SKM-1 (cell line): ENCODE measurements around the gene DEAF1.
"Not testable (repeated sequence)": the region's sequence is repeated elsewhere in the genome, so short reads cannot be mapped to it uniquely, and the experiment has no call there.

ENCODE experiments used
- DNase-seq: peaks from one replicate; lab custom pipeline; 2025; ENCODE audit not compliant: unreplicated experiment; lab: John Stamatoyannopoulos, UW

The DEAF1 gene, protein sequence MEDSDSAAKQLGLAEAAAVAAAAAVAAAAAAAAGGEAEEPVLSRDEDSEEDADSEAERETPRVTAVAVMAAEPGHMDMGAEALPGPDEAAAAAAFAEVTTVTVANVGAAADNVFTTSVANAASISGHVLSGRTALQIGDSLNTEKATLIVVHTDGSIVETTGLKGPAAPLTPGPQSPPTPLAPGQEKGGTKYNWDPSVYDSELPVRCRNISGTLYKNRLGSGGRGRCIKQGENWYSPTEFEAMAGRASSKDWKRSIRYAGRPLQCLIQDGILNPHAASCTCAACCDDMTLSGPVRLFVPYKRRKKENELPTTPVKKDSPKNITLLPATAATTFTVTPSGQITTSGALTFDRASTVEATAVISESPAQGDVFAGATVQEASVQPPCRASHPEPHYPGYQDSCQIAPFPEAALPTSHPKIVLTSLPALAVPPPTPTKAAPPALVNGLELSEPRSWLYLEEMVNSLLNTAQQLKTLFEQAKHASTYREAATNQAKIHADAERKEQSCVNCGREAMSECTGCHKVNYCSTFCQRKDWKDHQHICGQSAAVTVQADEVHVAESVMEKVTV

DNA sequence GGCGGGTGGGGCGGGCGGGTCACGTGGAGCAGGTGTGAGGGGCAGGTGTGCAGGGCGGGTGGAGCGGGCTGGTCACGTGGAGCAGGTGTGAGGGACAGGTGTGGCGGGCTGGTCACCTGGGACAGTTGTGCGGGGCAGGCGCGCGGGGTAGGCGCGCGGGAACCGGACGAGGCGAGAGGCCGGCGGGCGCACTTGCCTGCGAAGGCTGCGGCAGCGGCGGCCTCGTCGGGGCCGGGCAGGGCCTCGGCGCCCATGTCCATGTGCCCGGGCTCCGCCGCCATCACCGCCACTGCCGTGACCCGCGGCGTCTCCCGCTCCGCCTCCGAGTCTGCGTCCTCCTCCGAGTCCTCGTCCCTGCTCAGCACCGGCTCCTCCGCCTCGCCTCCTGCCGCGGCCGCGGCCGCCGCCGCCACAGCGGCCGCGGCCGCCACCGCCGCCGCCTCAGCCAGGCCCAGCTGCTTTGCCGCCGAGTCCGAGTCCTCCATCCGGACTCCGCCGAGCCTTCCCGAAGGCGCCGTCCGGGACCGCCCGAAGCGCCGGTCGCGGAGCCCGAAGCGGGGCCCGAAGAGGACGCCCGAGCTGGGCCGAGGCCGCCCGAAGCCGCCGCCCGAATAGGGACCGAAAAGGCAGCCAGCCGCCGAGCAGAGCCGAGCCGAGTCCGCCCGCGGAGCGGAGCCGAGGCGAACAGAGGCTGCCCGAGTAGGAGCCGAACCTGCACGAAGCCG is at the start of gene DEAF1:
TSS of gene DEAF1 (minus strand) at position 660 of the 725 bp plus-strand sequence. CDS start at position 485, 175 bp downstream.
- peak; percentile 96 for DNase-seq

DNA sequence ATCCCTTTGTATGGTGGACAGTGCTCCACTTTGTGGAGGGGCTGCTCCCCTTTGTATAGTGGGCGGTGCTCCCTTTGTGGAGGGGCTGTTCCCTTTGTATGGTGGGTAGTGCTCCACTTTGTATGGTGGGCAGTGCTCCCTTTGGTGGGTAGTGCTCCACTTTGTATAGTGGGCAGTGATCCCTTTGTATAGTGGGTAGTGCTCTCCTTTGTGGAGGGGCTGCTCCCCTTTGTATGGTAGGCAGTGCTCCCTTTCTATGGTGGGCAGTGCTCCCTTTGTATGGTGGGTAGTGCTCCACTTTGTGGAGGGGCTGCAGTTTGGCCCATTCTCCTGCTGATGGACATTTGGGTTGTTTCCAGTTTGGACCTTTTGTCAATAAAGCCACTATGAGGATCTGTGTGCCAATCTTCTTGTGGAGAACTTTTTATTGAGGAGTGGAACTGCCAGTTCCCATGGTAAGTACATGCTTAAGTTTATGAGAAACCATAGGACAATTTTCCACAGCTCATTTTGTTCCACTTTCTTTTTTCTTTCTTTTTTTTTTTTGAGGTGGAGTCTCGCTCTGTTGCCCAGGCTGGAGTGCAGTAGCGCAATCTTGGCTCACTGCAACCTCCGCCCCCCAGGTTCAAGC is 47.7 kb upstream of the DEAF1 start:
- DNase-seq: no peak

DNA sequence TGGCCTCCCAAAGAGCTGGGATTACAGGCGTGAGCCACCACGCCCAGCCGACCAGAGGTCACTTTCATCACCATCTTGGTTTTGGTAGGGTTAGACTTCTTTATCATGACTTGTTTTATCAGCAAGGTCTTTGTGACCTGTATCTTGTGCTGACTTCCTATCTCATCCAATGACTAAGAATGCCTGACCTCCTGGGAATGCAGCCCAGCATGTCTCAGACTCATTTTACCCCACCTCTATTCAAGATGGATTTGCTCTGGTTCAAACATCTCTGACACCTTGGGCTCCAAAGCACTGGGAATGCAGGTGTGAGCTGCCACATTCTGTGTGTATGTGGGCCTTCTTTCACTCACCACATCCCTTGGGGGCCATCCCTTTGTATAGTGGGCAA is 47.1 kb upstream of the DEAF1 start:
- no peak for DNase-seq

DNA sequence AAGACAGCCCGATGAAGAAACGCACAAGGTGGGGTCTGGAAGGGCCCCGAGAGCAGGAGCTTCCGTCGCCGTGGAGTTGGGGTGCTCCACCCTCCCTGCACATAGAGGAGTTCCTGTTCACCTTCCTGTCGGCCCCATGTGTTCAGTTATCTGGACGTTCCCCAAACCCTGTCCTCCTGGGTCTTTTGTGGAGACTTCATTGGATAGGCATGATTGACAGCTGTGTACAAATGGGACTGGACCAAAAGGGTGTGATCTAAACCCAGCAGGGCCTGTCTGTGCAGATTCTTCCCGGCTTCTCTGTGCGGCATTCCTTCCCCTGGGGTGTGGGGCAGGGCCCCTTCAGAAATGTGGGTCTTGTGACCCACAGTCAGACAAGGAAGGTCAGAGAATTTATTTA is 42.9 kb upstream of the DEAF1 start:
- not testable (repeated sequence) for DNase-seq

DNA sequence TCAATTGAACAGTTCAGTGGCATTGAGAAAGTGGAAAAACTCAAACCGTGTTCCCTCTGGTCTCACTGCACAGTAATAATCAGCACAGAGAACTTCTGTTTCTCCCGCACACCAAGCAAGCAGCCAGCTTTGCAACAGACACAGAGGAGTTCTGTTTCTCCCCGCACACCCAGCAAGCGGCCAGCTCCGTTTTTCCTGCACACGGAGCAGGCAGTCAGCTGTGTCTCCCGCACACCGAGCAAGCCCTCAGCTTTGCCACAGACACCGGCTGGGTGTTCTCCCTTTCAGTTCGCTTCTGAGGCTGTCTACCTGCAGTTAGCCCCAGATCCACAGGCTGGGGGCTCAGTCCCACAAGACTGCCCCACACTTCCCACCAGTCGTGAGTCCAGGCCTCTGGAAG is 42.3 kb upstream of the DEAF1 start:
- no peak for DNase-seq

DNA sequence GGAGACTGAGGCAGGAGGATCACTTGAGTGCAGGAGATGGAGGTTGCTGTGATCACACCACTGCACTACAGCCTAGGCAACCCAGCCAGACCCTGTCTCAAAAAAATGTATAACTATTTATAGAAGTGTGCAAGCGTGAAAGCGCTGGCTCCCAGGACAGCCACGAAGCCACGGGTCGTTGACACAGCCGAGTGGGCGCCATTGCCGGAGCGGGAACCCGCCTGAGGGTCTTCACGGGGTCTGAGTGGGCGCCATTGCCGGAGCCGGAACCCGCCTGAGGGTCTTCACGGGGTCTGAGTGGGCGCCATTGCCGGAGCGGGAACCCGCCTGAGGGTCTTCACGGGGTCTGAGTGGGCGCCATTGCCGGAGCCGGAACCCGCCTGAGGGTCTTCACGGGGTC is 39.5 kb upstream of the DEAF1 start:
- not testable (repeated sequence) for DNase-seq

DNA sequence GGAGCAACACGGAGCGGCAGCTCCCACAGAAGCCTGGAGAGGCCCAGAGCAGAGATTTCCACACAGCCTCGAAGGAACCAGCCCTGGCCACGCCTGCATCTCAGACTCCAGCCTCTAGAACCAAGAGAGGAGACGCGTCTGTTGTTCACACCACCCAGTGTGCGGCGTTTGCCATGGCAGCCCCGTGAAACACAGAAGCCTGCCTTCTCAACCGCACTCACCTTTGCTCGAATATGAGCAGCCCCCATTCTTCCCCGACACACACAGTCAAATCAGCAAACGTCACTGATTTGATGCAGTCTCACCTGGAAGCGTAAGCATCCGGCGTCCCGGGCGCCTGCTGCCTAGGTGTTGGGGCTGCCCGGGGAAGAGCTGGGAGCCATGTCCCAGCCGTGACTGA is 38.0 kb upstream of the DEAF1 start:
- no peak for DNase-seq

DNA sequence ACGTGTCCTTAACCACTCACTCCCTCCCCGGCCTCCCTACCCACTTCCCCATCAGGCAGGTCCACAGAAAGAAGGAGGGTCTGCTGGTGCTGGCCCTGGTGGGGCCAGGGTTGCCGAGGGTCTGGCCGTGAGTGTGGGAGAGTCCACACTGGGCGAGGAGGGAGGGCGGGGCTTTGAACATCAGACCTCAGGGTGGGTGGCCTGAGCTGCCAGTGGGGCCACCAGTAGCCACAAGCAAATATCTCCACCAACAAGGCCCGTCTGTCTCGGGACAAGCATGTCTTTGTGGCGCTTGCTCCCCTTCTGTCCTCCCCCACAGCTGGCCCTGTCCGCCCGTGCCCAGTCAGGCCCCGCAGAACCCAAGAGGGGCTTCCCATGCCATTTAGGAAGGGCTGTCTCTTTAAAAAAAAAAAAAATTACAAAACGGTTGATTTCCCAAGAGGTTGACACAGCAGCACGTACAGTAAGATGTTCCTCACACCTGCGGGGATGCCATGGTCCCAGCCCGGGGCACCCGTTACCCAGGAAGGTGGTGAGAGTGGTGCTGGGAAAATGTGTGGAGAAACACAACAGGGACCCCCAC is 34.6 kb upstream of the DEAF1 start:
- no peak for DNase-seq

DNA sequence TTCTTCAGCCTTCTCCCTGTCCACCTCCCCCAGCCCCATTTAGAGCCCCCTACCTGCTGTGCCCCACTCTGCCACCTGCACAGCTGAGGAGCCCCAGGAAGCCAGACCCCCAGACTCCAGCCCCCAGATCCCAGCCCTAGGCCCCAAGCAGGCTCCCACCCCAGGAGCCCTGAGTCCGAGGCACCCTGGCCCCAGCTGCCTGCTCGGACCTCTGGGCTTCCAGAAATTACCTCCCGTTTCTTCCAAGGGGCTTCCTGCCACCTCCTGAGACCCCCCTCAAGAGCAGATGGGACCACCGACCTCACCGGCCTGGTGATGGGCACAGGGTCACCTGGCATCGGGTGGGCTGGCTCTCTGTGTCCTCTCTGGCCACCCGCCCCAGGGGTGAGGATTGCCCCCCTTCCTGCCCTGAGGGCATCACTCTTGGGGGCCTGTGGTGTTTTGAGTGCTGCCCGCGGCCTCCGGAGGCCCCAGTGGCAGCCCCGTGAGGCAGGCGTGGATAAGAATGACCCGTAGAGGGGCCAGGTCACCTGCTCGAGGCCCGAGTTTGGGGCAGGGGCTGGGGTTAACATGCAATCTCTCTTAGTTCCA is 34.0 kb upstream of the DEAF1 start:
- no peak for DNase-seq

DNA sequence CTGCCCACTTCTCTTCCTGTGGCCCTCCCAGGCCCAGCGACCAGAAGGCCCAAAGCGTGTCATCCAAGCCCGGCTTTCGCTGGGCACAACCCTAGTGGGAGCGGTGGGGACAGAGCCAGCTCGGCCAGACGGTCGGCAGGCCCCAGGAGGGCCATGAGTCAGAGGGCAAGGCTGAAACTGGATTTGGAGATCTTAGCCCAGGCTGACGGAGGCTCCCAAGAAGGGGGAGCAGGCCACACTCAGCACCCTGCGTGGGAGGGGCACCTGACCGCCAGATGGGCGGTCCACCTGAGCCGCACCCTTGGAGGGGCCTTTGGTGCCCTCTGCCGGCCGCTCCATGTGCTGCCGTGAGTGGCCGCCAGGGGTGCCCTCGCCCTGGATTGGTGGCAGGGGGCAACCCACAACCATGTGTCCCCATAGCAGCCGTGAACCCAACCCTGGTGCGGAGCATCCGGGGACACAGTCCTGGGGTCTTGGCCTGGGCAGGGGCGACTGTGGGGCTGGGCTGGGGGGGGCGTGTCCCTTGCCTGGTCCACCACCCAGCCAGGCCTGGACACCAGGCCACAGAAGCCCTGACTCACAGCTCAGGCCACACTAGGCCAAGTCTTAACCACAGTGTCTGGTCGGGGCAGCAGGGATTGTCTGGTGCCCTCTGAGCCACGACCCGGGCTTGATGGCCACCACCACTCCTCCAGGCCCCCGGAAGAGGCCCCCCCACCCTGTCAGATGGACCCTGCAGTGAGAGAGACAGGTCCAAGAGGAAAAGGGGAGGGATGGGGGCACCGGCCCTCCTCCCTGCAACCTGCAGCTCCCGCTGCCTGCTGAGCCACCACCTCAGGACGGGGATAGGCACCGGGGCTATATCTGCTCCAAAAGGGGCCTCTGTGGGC is 33.1 kb upstream of the DEAF1 start:
- DNase-seq: peak; percentile 47

DNA sequence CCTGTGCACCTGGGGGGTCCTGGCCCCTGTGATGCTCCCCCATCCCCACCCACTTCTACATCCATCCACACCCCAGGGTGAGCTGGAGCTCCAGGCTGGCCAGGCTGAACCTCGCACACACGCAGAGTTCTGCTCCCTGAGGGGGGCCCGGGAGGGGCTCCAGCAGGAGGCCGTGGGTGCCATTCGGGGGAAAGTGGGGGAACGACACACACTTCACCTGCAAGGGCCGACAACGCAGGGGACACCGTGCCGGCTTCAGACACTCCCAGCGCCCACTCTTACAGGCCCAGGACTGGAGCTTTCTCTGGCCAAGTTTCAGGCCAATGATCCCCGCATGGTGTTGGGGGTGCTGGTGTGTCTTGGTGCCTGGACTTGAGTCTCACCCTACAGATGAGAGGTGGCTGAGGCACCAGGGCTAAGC is 32.3 kb upstream of the DEAF1 start:
- no peak for DNase-seq

DNA sequence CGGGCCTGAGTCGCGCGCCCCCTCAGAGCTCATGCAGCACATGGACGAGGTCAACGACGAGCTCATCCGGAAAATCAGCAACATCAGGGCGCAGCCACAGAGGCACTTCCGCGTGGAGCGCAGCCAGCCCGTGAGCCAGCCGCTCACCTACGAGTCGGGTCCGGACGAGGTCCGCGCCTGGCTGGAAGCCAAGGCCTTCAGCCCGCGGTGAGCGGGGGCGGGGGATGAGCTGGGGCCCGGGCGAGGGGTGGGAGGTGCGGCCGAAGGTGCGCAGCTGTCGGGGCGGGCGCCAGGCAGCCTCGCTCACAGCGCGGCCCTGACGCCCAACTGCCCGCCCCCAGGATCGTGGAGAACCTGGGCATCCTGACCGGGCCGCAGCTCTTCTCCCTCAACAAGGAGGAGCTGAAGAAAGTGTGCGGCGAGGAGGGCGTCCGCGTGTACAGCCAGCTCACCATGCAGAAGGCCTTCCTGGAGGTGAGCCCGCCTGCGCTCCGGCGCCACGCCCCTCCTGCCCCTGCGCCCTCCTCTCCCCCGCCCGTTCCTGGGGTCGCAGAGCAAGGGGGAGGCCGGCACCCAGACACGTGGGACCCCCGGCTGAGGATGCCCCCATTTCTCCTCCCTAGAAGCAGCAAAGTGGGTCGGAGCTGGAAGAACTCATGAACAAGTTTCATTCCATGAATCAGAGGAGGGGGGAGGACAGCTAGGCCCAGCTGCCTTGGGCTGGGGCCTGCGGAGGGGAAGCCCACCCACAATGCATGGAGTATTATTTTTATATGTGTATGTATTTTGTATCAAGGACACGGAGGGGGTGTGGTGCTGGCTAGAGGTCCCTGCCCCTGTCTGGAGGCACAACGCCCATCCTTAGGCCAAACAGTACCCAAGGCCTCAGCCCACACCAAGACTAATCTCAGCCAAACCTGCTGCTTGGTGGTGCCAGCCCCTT is 31.5 kb upstream of the DEAF1 start:
- no peak for DNase-seq

DNA sequence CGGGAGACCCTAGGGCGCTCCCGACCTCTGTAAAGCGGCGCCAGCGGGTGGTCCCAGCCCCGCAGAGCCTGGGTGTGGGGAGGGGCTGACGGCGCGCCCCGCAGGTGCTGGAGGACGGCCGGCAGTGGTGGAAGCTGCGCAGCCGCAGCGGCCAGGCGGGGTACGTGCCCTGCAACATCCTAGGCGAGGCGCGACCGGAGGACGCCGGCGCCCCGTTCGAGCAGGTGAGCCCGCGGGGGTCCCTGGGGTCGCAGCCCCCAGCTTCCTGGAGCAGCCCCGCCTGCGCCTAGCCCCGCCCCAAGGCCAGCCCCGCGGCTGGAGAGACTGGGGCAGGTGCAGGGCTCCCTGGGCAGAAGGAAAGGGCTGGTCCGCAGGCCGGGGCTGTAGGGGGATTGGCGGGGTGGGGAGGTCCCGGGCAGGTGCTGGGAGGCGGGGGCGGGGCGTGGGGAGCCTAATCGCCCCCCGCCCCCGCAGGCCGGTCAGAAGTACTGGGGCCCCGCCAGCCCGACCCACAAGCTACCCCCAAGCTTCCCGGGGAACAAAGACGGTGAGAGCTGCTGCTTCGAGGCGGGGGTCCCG is 30.7 kb upstream of the DEAF1 start:
- no peak for DNase-seq

DNA sequence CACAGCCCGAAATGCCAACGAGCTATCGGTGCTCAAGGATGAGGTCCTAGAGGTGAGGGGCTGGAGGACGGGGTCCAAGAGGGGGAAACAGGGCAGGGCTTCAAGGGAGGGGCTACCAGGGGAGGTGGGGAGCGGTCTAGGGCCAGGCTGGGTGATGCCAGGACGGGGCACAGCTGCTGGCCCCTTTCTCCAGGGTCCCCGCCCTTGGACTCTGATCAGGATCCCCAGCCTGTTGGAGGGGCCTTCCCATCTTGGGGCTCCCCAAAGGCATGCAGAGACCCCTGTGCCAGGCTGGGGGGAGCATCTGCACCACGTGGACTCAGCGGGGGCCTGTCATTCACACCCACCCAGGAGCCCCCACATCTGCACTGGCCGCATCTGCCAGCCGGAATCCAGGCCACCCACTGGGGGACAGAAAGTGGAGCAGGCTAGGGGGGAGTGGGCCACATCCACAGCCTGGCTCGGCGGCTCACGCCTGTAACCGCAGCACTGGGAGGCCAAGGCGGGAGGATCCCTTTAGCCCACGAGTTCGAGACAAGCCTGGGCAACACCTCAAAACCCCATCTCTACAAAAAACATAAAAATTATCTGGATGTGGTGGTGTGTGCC is 29.9 kb upstream of the DEAF1 start:
- DNase-seq: no peak

DNA sequence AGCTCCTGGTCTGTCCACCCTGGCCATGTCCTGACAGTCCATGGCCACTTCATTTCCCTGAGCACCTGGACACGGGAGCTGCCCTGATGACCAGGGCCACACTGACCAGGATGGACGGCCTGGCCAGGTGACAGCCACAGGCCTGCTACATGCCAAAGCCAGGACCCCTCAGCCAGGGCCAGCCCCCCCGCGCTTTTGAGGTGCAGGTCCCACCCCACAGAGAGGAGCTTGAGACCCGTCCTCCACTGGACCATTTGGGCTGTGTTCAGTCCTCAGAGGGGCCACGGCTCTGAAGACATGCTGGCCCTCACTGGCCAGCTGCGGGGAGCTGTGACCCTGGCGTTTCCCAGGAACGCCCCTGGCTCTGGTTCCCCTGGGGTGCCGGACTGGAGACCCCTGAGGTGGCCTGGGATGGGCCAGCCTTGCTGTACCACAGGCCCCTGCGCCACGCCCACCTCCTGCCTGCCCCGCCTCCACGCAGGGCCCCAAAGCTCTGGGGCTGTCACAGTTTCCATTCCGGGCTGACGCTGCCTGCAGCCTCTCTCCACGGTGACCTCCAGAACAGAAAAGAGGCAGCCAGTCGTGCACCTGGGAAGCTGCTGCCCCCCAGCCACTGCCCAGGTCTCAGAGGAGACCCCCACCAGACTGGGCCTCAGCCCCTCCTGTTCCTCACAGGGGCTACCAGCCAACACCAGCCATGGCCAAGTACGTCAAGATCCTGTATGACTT is 29.2 kb upstream of the DEAF1 start:
- DNase-seq: no peak

DNA sequence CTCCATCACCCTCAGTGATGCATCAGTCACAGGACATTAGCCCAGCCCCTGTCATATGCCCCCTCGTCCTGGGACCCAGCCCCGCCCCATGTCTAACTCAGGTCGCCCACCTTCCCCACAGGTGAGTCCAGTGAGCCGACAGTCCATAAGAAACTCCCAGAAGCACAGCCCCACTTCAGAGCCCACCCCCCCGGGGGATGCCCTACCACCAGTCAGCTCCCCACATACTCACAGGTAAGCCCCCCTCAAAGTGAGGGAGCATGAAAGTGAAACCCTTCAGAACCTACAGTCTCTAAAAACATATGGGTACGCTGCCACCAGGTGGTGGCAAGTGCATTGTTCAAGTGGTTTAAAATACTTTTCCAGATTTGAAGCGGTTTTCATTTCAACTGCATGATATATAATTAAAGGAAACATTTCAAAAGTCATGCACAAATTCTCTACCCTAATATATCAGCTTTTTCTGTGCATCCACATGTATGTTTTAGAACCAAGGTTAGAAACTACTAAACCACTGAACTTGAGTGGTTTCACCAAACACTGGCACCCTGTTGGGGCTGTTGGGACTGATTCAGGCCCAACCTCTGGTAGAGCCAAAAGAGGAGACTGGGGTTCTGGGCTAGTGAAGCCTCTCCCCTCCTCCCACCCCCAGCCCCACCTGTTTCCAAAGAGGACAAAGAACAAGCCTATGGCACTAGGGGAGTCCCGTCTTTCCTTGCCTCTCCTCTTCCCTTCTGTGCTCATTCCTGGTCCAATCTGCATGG is 28.3 kb upstream of the DEAF1 start:
- DNase-seq: no peak
